ENCODE results near the gene SLIT2.

The SLIT2 gene, protein sequence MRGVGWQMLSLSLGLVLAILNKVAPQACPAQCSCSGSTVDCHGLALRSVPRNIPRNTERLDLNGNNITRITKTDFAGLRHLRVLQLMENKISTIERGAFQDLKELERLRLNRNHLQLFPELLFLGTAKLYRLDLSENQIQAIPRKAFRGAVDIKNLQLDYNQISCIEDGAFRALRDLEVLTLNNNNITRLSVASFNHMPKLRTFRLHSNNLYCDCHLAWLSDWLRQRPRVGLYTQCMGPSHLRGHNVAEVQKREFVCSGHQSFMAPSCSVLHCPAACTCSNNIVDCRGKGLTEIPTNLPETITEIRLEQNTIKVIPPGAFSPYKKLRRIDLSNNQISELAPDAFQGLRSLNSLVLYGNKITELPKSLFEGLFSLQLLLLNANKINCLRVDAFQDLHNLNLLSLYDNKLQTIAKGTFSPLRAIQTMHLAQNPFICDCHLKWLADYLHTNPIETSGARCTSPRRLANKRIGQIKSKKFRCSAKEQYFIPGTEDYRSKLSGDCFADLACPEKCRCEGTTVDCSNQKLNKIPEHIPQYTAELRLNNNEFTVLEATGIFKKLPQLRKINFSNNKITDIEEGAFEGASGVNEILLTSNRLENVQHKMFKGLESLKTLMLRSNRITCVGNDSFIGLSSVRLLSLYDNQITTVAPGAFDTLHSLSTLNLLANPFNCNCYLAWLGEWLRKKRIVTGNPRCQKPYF (N-terminal part only)

DNA sequence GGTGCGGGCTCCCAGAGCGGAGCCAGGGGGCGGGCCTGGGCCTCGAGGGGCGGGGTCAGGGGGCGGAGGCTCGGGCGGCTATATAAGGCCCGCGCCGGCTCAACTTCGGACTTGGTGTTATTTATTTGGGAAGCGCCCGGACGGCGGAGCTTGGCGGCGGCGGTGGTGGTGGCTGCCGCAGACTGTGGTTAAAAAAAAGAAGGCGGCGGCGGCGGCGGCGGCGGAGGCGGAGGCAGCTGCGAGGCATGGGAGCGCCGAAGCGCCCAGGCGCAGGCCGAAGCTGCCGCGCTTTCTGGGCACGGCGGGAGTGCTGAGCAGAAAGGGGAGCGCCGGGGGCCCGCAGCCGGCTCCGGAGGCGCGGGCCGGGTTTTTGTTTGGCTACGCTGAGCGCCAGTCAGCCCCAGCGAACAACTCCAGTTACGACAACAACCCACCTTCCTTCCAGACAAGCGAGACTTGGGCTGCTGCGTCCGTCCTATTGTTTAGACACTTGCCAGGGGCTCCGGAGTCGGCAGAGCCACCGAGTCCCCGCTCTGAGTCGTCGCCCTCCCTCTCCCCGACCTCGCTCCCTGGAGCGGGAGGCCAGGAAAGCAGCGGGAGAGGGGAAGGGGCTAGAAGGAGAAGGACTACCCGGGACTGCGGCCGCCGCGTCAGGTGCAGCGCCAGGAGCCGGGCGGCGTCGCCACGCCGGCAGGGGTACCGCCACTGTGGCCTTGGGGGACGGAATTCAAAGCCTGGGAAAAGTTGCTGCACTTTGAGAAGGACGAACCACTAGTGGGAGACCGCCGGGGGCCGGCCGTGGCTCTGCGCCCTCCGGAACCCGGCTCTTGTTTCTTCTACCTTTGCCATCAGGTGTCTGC, at the start of gene SLIT2:
SLIT2 (plus strand) TSS at position 110 of the 860 bp plus-strand sequence. CDS start 1,911 bp downstream, outside the sequence.
- DNase-seq, result peak in 1 of 2 experiments; percentile 80

DNA sequence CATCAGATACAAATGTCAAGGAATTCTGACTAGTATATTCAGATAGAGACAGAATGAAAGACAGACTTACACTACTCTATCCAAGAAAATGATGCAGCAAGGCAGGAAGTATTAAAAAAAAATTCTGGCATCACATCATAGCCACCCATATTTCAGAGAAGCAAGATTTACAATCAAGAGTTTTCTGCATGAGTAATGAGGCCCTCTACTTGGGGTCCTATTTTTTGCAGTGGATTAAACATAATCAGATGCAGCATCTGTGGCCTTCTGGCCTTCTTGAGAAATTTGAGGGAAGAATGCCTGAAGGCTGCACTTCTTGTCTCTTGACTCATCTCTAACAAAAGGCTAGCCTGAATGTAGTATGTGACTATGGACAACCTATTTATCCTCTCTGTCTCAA, 48.2 kb upstream of the SLIT2 start:
- peak in 1 of 2 experiments; percentile 1 for DNase-seq

DNA sequence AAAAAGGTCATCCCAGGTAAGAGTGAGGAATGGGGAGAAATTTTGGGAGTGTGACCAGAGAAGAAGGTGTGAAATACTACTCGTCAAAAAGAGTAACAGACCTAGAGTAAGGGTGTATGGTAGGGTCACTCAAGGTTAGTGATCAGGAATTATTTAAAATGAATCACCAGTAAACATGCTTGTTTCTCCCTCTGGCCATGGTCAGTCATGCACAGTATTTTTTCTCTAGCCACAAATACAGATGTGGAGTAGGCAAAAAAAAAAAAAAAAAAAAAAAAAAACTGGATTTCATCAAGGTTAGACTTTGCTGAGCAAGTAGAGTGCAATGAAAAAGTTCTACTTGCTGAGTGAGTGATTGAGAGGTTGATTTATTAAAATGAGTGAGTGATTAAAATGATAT, 34.2 kb upstream of the SLIT2 start:
- no peak for DNase-seq

DNA sequence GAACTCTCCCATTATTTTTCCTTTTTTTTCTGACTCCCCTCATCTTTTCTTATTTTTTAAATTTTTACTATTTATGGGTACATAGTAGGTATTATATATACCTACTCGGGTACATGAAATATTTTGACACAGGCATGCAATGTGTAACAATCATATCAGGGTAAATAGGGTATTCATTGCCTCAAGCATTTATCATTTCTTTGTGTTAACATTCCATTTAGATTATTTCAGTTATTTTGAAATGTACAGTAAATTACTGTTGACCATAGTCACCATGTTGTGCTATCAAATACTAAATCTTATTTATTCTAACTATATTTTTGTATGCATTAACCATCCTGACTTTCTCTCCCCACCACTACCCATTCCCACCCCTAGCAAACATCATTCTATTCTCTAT, 33.8 kb upstream of the SLIT2 start:
- DNase-seq, result no peak

DNA sequence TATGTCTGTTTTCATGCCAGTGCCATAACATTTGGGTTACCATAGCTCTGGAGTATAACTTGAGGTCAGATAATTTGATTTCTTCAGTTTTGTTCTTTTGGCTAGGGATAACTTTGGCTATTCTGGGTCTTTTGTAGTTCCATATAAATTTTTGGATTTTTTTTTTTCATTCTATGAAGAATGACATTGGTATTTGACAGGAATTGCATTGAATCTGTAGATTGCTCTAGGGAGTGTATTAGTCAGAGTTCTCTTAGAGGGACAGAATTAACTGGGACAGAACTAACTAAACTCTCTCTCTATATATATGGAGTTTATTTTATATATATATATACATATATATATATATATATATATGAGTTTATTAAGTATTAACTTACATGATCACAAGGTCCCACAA, 32.2 kb upstream of the SLIT2 start:
- DNase-seq, result no peak

DNA sequence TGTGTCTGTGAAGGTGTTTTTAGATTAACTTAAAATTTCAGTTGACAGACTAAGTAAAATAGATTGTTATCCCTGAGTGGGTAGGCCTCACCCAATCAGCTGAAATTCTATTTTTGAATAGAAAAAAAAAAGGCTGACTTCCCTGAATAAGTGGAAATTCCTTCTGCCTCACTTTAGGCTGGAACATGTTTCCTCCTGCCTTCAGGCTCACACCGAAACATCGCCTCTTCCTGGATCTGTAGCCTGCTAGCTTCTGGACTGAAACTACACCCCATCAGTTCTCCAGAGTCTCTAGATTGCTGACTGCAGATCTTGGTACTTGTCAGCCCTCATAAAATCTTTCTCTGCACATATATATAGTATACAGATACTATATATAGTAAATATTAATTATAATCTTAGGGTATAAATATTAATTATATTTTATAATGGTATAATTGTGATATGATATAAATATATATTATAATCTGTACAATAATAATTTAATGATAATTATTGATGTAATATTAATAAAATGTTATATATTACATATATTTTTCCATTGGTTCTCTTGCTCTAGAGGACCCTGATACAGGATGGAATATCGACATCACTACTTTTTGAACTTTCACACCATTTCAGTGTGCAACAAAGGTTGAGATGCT, 13.7 kb upstream of the SLIT2 start:
- DNase-seq, result no peak

DNA sequence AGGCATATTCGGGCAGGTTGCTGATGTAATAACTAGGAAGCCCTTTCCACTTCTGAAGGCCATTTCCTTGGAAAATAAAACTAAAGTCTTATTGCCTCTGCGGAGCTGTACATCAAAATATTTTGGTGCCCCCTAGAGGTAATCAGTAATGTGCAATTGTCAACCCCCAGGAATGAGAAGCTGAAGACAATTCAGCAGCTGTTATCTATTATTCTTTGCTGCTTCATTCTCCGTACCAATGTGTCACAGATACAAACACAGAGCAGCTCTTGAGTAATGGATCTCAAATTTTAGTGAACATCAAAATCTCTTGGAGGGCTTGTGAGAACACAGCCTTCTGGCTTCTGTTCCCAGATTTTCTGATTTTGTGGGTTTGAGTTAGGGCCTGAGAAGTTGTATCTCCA, 3.5 kb upstream of the SLIT2 start:
- DNase-seq, result peak in 1 of 2 experiments; percentile 57

DNA sequence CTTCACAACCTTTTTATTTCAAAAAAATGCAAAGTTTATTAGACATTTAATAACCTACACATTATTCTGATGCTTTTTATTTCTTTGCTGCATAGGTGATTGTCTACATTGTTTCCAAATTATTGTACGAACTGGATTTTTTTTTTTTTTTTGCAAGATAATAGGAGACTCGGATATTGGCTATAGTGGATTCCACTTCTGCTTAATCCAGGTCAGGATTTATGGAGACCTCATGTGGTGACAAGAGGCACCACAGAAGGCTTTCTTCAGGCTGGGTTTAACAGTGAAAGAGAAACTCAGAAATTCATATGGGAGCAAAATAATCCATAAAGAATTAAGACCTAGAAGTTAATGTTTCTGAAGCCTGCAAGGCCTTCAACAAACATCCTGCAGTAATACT, 2.4 kb upstream of the SLIT2 start:
- DNase-seq, result peak in 1 of 2 experiments; percentile 5

DNA sequence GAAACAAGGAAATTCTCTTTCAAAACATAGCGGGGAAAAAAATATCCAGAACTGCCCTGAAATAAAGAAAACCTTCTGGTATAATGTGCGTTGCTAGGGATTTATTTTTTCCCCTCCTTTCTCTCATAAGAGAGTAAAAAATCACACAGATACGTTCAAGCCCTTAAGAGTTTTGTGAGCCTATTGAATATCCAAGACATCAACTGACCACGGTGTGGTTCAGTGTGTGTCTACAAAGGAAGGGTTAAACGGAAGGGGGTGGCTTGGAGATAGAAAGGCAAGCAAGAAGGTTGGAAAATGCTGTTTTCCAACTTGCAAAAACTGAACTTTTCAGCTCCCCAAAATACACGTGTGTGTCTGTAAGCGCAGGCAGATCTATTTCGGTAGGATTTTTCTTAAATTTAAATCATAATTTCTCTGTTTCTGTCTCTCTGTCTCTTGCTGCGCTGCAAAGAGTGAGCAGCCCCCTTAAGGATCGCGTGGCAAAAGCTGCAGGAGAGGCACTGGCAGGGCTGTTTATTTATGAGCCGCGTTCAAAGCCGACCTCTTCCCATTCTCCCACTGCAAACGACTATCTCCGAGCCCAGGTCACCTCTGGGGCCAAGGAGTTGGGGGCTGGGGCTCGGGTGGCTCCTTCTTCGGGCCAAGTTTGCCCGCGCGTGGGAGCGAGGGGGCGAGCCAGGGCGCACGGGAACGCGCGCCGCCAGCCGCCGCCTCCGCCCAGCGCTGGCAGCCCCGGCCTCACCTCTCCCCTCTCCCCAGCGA, 492 bp upstream of the SLIT2 start:
- DNase-seq, result no peak

DNA sequence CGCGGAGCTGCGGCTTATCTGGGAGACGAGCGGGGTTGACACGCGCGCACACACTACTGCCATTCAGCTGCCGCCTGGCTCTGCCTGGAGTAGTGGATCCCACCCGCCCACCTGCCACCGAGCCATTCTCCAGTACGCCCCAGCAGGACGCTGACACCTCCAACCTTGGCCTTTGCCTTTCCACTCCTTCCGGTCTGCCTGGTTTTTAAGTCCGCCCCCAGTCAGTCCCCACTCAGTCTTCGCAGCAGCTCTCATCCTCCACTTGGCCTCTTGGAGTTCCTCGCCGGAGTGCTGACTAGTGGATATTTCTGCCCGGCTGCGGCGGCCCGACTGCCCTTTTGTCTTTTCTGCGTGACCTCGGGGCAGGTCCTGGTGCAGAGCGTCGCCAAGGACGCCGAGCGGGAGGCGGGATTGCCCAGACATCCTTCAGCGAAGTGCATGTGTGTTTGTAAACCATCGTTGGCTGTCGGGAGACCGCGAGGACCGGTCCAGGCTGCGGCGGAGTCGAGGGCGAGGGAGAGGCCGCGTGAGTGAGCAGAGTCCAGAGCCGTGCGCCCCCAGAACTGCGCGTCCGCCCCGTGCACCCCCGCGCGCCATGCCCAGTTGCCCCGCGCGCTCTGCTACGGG, 1.1 kb downstream of the SLIT2 start:
- no peak for DNase-seq

DNA sequence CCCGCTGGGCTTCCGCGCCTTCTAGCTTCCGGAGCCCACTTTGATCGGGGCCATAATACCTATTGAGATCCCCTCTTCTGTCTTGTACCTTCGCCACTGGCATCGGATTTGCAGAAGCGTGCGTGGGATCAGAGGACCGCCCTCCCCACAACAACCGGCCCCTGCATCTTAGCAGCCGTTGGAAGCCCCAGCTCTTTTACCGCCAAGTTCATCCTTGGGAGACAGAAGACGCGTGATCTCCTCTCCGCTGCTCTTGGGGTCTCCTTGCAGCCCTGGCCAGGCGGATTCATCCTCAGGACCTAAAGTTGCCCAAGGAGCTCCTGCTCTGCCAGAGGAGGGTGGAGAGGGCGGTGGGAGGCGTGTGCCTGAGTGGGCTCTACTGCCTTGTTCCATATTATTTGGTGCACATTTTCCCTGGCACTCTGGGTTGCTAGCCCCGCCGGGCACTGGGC, 1.6 kb downstream of the SLIT2 start:
- no peak for DNase-seq

DNA sequence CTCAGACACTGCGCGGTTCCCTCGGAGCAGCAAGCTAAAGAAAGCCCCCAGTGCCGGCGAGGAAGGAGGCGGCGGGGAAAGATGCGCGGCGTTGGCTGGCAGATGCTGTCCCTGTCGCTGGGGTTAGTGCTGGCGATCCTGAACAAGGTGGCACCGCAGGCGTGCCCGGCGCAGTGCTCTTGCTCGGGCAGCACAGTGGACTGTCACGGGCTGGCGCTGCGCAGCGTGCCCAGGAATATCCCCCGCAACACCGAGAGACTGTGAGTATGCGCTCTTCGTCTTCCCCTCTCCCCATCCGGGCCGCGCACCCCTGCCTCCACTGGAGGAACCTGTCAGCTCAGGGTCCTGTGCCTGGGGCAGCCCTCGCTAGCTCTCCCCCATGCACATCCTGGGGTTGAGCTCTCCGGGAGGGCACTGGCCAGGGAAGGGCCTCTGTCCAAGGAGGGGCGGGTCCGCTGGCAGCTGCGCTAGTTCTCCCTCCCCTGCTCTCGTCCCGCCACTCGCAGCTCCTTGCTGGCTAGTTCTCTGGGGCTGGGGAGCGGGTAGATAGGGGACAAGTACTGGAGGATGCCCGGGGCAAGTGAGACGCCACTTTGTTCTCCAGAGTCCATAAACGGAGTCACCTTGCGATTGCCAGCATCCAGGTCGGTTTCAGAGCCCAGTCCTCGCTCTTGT, 2.2 kb downstream of the SLIT2 start:
- DNase-seq, result no peak

DNA sequence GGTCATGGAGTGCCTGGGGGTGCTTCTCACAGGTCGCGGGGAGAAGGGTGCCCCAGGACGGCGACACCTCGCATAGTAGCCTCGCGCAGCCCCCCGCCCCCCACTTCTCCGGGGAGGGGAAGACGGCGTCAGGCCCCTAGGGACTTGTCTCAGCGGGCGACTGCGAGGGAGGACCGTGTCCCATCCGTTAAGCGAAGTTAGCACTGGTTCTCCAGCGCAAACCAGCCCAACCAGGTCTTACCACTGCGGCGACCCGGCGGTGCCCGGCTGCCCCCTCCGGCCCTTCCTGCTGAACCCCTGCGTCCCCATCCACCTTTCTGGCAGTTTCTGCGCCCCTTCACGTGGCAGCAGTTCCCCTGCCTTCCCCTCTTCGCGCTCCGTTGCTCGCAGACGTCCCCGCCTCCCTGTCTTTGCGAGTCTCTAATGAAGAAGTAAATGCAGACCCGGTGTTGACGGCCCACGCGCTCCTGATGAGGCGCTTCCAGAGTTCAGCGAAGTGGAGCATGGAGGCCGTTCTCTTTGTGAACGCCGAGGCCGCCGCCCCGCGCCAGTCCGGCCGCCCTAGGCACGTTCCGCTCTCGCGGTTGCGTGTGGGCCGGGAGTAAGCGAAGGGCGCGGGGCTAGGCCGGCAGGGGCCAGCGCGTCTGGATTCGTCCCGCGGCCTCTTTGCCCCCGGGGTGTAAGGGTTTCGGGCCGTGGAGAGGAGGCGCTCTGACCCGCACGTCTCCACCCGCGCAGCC, 3.0 kb downstream of the SLIT2 start:
- DNase-seq, result no peak

DNA sequence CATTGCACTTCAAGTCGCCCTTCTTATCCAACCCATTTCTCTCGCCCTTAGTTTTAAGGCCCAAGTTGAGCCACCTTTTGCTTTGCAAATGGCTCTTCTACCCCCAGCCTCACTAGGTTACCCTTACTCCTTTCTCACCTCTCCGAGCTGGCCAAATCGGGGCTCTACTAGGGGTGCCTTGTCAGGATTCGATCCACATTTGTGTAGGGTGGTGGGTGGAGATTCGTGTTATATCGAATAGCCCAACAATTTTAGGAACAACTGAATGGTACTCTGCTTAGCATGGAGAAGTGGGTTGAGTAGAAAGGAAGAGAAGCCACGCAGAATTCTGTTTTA, 3.5 kb downstream of the SLIT2 start:
- no peak for DNase-seq

DNA sequence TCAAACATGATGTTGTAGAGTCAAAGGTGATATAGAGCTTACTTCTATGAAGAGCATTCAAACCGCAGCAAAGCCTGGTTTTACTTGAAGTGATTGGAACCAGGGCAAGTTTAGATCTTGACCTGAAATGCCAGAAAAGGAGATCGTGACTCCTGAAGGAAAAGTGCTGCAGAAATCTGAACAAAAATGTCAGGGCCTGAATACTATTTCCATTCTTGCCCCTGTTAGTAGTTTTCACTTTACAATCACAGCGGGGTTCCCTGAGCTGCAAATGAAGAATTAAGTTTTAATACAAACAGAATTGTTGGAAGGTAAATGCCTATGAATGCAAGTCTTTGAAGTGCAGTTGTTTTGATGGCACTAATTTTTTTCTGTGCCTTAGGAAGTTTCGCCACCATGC, 4.1 kb downstream of the SLIT2 start:
- DNase-seq, result no peak

DNA sequence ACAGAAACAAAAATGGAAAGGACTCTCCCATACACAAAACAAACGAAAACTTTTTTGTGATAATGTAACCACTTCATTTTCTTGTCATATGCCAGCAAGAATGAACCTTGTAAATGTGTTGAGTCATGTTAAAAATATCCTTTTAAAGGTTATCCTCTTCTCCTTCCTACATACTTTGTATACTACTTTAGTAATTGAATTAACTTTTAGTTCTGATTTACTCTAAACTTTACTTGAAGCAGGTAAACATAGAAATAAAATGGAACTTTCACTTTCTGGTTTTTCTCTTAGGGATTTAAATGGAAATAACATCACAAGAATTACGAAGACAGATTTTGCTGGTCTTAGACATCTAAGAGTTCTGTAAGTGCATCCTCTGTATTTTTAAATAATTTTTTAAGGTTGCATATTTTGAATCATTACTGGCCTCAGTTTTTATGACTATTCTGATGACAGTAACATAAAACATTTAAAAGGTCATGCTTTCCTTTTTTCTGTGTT, 4.7 kb downstream of the SLIT2 start:
- no peak for DNase-seq

DNA sequence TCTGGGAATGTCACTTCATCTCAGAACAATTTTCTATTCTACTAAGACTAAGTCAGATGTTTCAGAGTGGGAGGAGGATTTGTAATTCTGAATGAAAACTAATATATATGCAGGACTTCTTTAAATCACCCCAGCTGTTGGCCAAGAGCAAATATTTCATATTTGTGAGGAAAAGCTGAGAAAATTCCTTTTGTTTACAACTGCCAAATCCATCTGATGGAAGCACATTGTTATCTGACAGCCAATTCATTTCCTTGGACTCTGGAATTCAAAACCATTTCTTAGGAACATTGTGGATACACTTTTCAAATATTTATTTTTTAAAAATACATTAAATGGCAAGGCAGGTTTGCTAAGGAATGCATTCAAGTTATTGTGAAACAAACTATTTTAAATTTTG, 8.0 kb downstream of the SLIT2 start:
- no peak for DNase-seq

DNA sequence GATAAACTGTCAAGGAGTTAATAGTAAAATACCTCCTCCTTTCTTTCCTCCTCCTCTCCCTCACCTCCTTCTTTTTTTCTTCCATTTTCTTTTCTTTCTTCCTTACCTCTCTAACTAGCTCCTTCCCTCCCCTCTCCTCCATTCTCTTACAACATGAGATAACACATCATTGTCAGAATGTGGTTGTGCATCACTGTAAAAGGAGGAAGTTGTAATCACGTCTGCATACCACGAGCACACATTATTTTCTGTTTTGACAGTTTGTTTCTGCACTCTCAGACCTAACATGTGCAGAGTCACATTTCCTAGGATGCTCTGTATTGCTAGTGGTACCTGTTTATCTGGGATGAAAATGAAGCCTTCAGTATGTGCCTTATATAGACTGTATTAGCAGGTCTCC, 9.1 kb downstream of the SLIT2 start:
- no peak for DNase-seq

DNA sequence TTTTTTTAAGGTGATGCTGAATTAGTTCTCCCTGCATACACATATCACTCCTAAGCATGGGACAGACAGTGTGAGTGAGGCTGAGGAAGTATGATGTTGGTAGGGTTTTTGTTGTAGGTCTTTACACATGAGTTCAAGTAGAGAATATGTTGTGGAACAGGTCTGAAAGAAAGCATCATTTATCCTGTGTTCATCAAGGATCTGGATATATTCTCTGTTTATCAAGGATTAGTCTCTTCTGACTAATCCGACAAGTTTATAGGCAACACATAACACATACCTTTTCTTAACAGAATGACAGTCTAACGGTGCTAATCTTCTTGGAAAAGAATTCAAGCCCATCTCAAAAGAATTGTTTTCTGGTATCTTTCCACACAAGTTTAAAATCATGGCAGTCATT, 10.5 kb downstream of the SLIT2 start:
- DNase-seq, result no peak

DNA sequence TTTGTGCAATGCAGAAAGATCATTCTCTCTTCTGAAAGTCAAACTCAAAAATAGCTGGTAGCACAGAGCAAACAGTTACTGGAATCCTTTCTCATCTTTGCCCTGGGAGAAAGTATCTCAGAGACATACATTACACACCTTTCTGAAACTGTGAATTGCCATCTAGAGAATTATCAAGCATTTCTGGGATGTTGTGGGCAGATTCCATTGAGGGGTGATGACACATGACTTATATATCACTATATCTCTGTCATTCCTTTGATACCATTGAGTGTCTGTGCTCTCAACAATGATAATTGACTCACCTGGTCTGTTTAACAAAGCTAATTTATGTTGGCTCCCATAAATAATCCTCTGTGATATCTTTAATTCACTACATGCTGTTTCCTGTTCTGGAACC, 13.0 kb downstream of the SLIT2 start:
- no peak for DNase-seq

Data from NCI-H446 (cell line).